Left ventricle myocardium superior (tissue), 1 donor: Measurements from ENCODE around the gene ZNF407. TPM values are rescaled to one million over a fixed set of nuclear protein-coding genes. Genes with fewer than 3 reads are reported as not detected.
"Not testable (repeated sequence)": the region's sequence is repeated elsewhere in the genome, so short reads cannot be mapped to it uniquely, and the experiment has no call there.

Experiments used
- ATAC-seq: fragments of 200-7000 bp; cut with Tn5 transposase; one replicate; pipeline ENCODE4 v1.9.1; 2020; ENCODE audit warnings: mild to moderate bottlenecking, moderate library complexity
- DNase-seq: peaks from one replicate; pipeline ENCODE4 v3.0.0-alpha.2; 2020
- intact Hi-C: fragments of 100-400 bp; cut with micrococcal nuclease; formaldehyde crosslinking; loops from one replicate; pipeline ENCODE4 v1.11.0; 2022
- total RNA-seq: library from RNA; stranded (reverse); fragmentation: NEBNext Ultra II Directional; extraction: Animal tissue kit (Norgen Biotek cat#: 25700); gene quantifications from one replicate; pipeline ENCODE4 v1.2.1, GENCODE V29; 2021
- donor health status: DM: no; HTN: yes; CAD: no; lungs with severe emphysema.

ZNF407 gene
- total RNA-seq, 1 donor from 2014 or later: 12.0 TPM

DNA sequence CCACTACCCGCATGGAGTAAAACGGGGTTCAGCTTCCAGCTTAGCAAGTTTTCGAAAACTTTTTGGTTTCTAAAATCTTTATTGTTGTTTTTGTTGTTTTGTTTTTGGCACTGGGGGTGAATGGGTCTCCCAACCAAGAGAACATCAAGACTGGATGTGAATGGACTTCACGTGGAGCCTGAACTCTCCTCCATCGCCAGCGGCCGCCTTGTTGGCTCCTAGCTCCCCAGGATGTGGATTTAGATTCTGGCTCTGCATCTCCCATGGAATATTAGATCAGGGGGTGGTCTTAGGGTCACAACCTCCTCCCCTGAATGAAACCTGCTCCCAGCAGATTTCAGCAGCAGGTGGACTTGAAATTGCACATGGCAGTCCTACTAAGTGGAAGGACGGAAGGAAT is 488.0 kb downstream of the ZNF407 start:
- intact Hi-C loops, DNase-seq, ATAC-seq: not testable (repeated sequence)

- intact Hi-C loops: no loop called here
- ATAC-seq: no peak
- no peak for DNase-seq
These were observed 488.9 kb downstream of the ZNF407 start for GRCh38 chr18:75086494-75087034.

DNA sequence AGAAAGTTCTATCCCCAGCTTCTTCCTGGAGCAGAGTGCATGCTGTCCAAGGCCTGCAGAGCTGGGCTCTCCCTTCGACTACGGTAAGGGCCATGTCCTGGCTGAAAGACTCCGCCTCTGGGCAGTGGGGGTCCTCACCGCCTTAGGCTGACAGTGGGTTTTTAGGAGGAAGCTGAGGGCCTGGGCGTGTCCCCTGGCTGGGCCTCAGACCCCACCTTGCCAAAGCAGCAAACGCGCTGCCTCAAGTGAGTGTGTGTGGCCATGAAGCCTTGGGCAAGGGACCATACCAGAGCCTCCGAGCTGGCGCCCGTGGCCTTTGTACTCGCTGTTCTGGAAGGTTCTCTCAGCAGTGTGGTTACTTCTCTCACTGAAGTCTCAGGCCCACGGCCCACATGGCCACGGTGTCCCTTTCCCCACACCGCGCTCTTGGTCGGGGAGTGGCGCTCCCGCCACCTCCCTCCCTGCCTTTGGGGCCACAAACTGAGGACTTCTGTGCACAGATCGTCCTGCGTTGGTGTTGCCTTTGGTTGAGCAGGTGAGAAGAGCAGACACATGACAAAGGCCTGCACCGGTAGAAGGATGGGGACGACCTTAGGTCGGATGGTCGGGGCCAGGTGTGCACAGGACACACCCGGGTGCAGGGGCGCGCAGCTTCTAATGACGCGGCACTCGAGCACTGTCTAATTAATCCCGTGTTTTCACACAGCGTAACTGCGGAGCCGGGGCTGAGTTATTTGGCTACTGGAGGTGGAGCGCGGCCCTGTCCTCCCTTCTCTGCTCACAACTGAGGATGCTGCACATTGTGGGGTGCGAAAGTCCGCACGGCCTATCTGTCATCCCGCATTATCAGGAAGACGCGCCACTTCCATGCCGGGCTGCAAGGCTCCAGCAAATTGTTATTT is 489.7 kb downstream of the ZNF407 start:
- ATAC-seq: no peak
- no peak for DNase-seq
- intact Hi-C loops: no loop called here

- intact Hi-C loops: no loop called here
- no peak for ATAC-seq
- no peak for DNase-seq
These were observed 490.4 kb downstream of the ZNF407 start for GRCh38 chr18:75088021-75088506.

DNA sequence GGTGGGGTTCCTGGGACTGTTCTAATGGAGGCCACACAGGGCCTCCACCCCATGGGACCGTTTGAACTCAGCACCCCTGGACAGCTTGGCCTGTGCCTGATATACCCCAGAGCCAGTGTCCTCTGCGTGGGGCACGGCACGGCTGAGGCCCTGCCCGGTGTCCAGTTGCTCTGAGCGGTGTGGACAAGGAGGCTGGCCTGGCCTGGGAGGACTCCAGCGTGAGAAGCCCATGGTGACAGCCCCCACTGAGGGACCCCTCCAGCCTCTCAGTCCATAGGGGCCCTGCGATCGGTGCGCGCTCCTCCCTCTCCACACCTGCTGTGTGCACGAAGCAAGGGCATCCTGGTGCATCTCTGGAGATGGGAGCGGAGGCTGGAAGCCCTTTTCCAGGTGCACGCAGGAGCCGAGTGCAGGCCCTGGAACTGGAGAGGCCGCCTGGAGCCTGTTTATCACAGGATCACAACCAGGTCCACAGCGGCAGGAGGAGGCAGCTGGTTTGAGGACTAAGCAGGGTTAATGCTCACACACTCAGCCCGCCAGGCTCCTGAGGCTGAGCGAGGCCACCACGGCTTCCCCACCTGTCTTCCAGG is 491.0 kb downstream of the ZNF407 start:
- no peak for DNase-seq
- no peak for ATAC-seq

DNA sequence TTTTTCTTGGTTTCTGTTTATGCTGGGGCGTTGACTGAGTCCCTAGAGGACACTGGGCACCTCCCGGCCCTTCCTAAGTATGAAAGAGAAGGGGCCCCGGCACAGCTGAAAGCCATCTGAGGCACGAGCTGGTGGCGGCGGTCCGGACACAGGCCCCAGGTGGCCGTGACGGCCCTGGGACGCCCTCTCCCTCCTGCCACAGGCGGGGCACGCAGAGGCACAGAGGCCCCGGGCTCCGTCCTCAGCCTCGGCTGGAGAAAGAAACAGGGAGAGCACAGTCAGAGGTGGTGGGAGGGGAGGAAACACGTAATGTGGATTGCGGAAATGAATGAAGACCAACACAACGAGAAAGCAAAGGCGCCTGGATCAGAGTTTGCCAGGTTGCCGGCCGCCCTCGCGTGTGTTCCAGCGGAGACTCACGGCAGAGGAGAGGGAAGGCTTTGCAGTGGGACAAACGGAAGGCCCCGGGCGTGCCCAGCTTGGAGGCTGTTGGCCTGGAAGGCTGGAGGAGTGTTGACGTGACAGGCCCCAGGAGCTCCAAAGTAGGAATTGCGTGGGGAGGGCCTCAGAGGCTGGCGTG is 492.2 kb downstream of the ZNF407 start:
- intact Hi-C loops: no loop called here
- DNase-seq: no peak

More for the DNA sequence above, 491.0 kb downstream of the ZNF407 start:
- intact Hi-C loops: no loop called here

DNA sequence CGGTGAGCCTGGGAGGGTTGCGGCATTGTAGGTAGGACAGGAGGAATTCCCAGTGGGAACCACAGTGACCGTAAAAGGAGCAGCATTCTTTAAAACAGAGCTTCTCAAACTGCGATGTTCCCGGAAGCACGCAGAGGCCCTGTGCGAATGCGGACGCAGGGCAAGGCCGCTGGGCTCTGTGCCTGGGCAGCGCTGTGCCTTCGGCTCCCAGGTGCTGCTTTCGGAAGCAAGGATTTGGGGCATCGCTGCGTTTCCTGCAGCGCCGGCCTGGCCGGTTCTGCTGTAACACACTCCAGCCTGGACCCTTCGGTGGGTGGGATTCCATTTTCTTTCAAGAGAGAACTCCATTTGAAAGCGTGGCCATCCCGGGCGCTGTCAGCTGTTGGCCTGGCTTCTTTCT is 492.7 kb downstream of the ZNF407 start:
- DNase-seq: no peak
- intact Hi-C loops: no loop called here
- ATAC-seq: no peak

More for the DNA sequence above, 492.2 kb downstream of the ZNF407 start:
- ATAC-seq: no peak

DNA sequence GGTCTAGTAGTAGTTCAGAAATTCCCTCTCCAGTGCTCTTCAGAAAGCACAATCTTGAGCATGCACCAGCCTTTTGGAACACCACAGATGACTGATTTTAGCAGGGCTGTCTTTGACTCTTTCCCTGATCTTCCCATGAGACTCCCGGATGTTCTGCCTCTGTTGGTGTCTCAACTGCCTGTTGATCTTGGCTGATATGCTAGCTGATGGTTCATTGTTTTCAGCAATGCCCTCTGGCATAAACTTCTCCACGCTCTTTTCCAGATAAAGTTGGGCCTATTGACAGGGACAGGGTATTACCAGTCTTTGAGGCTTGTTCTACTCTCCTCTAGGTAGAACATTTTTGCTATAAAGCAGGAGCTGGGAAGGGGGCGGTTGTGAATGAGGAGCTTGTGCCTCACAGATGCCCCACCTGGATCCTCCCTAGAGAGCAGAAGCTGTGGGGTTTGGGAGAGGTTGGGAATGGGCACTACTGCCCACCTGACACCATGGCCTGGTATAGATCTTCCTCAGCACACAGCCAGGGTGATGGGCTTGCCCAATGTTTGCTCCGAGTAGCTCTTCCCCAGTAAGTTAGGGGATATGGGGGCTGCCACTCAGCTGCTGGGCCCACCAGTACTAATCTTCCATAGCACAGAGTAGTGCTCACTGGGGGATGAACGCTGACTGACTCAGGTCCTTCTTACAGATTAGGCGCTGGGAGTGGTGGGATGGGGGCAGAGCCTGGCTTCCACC is 500.0 kb downstream of the ZNF407 start:
- DNase-seq: no peak
- intact Hi-C loops: no loop called here
- no peak for ATAC-seq

- intact Hi-C loops: no loop called here
- ATAC-seq (no peak), DNase-seq (no peak)
These were observed 503.4 kb downstream of the ZNF407 start for GRCh38 chr18:75100832-75101630.

- no peak for ATAC-seq
- DNase-seq: no peak
- intact Hi-C loops: no loop called here
These were observed 504.2 kb downstream of the ZNF407 start for GRCh38 chr18:75101916-75102315.

DNA sequence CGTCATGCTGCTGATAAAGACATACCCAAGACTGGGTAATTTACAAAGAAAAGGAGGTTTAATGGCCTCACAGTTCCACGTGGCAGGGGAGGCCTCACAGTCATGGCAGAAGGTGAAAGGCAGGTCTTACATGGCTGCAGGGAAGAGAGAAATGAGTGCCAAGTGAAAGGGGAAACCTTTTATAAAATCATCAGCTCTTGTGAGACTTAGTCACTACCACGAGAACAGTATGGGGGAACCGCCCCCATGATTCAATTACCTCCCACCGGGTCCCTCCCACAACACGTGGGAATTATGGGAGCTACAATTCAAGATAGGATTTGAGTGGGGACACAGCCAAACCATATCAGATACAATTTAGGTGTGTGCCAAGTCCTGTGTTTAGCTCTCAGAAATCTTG is 506.4 kb downstream of the ZNF407 start:
- intact Hi-C loops, DNase-seq, ATAC-seq: not testable (repeated sequence)

DNA sequence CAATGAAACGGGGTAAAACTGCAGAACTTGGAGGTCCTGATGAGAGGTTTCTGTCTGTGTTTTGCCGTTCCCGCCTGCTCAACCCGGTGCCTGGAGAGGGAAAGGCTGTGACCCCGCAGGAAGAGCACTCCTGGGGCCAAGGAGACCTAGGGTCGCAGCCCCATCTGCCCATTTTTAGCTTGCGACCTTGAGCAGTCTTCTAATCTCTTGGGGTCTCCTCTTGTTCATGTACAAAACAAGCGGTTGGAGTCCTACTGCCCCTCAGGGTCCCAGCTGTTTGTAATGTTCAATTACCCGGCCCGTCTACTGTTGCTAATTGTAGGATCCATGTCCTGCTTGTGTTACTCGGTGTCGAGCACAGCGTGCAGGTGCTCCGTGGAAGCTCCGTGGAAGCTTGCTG is 506.8 kb downstream of the ZNF407 start:
- ATAC-seq (no peak), DNase-seq (no peak)
- intact Hi-C loops: no loop called here

DNA sequence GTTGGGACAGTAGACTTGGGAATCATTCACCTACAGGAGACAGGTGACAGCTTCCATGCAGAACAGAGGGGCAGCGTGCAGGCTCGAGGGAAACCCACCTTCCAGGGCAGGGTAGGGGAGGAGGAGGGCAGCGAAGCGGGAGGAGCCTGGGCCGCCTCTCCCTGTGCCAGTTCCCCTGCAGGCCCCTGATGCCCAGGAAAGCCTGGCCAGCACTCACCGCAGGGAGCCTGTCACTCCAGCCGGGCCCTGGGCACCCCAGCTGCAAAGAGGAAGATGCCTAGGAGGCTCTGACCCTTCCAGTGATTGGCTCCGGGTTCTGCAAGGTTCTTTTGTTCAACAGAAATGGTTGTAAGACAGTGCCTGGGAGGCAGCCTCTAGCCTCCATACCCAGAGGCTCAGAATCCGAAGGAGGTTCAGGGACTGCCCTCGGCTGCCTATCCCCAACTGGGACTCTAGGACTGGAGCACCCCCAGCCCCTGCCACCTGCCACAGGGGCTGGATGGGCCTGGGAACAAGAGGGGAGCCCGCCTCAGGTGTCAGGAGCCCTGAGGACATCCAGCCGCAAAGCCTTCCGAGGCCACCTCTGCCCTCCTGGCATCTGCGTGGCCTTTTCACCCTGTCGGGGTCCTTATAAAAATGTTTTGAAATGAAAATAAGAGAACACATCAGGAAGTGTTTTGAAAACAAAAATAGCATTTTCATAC is 508.0 kb downstream of the ZNF407 start:
- DNase-seq (no peak), ATAC-seq (no peak)
- intact Hi-C loops: no loop called here

DNA sequence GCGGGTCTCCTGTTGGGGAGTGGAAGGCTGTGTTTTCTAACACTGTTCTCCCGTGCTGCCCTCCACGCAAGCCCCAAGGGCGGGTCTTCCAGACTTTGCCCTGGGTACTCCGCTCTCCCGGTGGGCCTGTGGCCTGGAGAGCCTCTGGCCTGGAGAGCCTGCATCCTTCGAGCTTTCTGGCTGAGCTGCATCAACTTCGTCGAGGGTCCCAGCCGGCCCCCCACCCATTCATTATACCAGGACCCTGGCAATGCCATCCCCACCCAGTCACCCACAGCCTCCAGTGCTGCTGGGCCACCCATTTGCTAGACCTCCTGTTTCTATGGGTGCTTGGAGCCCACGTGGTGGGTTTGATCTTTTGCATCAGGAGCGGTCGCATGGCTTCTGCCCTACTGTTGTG is 509.1 kb downstream of the ZNF407 start:
- no peak for DNase-seq
- intact Hi-C loops: no loop called here
- no peak for ATAC-seq

GRCh38 chr18:75107196-75107930 is 509.7 kb downstream of the ZNF407 start:
- DNase-seq: no peak
- intact Hi-C loops: no loop called here
- no peak for ATAC-seq

DNA sequence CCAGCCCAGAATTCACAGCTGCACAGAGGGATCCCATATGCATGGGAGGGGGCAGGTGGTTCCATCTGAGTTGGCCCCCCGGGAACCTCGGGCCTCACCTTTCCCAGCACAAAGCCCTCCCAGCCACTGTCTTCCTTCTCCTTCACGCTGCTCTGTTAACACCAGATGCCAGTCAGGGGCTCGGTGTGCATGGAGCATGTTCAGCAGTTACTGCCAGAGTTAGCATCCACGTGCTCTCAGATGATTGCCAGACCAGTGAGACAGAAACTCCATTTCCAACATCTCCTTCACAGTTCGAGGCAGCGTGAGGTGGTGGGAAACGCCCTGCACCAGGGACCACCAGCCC is 510.2 kb downstream of the ZNF407 start:
- DNase-seq (no peak), ATAC-seq (no peak)
- intact Hi-C loops: no loop called here

DNA sequence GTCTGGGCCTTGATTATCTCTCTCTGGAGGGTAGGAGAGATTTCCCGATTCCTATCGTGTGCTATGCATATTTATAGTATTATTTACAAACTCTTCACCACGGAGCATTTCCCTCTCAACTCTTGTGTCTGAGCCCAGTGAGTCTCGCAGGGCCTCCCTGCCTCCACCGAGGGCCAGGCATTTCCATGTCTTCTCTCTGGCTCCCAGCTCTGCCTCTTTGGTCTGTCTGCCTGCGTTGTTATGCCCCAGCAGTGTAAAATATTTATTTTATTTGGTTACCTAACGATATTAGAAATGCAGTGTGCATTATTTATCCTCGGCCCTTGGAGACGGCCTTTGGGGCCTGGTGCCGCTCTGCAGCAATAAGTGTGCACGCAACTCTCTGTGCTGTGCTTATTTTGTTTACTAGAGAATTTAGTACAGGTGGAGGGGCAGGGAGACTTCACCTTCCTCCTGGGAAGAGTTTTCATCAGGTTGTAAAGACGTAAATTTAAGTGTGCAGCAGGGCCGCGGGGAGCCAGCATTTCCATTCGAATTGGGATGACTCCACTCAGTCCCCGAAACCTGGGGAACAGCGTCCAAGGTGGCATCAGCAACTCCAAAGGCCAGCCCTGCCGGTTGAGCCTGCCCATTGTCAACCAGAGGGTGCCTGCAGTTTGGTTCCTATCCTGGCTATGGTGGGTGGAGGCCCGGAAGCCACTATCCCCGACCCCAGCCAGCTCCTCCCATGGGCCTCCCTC is 511.1 kb downstream of the ZNF407 start:
- DNase-seq (no peak), ATAC-seq (no peak)
- intact Hi-C loops: no loop called here
